Activated CD8-positive, alpha-beta memory T cell treated with anti-CD3 and anti-CD28 coated beads for 36 hours (primary cell): ENCODE results near the gene CDH4. TPM values are rescaled to one million over a fixed set of nuclear protein-coding genes. Genes with fewer than 3 reads are reported as not detected.
"Not testable (repeated sequence)": the region's sequence is repeated elsewhere in the genome, so short reads cannot be mapped to it uniquely, and the experiment has no call there.

Source experiments
- CTCF ChIA-PET: fragments of 350-600 bp; sonication (Branson Sonifier 250); formaldehyde crosslinking; loops from one replicate; lab custom pipeline; 2021; ENCODE audit warnings: antibody characterized with exemption; lab: Charles Lee
- POLR2A ChIA-PET: fragments of 350-600 bp; sonication (Branson Sonifier 250); formaldehyde crosslinking; loops from one replicate; lab custom pipeline; 2021; ENCODE audit warnings: antibody characterized with exemption; lab: Charles Lee
- total RNA-seq, 2 experiments: library from RNA; stranded (reverse); gene quantifications; one replicate each; pipeline ENCODE4 v1.2.3, GENCODE V29; 2021

CDH4 gene
- total RNA-seq, 2 experiments from 2014 or later = not detected

GRCh38 chr20:61396262-61396848 lies 144.3 kb downstream of the CDH4 start:
- CTCF ChIA-PET = no interaction called here
- POLR2A ChIA-PET = no interaction called here

GRCh38 chr20:61397146-61397545 lies 145.1 kb downstream of the CDH4 start:
- CTCF ChIA-PET = no interaction called here
- POLR2A ChIA-PET = no interaction called here

GRCh38 chr20:61397790-61398189 lies 145.7 kb downstream of the CDH4 start:
- ChIA-PET CTCF (no interaction called here), POLR2A (no interaction called here)

GRCh38 chr20:61399433-61399832 lies 147.4 kb downstream of the CDH4 start:
- CTCF ChIA-PET = no interaction called here

GRCh38 chr20:61400499-61400898 lies 148.4 kb downstream of the CDH4 start:
- ChIA-PET POLR2A (no interaction called here), CTCF (no interaction called here)

More at GRCh38 chr20:61399433-61399832, 147.4 kb downstream of the CDH4 start:
- POLR2A ChIA-PET = no interaction called here

GRCh38 chr20:61404303-61404702 lies 152.2 kb downstream of the CDH4 start:
- ChIA-PET POLR2A (no interaction called here), CTCF (no interaction called here)

- CTCF ChIA-PET = no interaction called here
- POLR2A ChIA-PET = no interaction called here
Observed at GRCh38 chr20:61405007-61405406, 152.9 kb downstream of the CDH4 start.

- CTCF ChIA-PET, POLR2A ChIA-PET: not testable (repeated sequence)
Observed at GRCh38 chr20:61406773-61407172, 154.7 kb downstream of the CDH4 start.

- ChIA-PET POLR2A (no interaction called here), CTCF (no interaction called here)
Observed at GRCh38 chr20:61407561-61407960, 155.5 kb downstream of the CDH4 start.

GRCh38 chr20:61408951-61409740 lies 157.1 kb downstream of the CDH4 start:
- ChIA-PET CTCF (no interaction called here), POLR2A (no interaction called here)

- POLR2A ChIA-PET = no interaction called here
- CTCF ChIA-PET = no interaction called here
Observed at GRCh38 chr20:61411743-61412142, 159.7 kb downstream of the CDH4 start.

GRCh38 chr20:61413752-61414151 lies 161.7 kb downstream of the CDH4 start:
- ChIA-PET POLR2A (no interaction called here), CTCF (no interaction called here)

GRCh38 chr20:61414455-61414991 lies 162.5 kb downstream of the CDH4 start:
- CTCF ChIA-PET = no interaction called here
- POLR2A ChIA-PET = no interaction called here

- ChIA-PET CTCF (no interaction called here), POLR2A (no interaction called here)
Observed at GRCh38 chr20:61416546-61416945, 164.5 kb downstream of the CDH4 start.

- ChIA-PET CTCF (no interaction called here), POLR2A (no interaction called here)
Observed at GRCh38 chr20:61417221-61417941, 165.3 kb downstream of the CDH4 start.

- CTCF ChIA-PET = no interaction called here
Observed at GRCh38 chr20:61419010-61419409, 166.9 kb downstream of the CDH4 start.

GRCh38 chr20:61419501-61419900 lies 167.4 kb downstream of the CDH4 start:
- POLR2A ChIA-PET = no interaction called here

More at GRCh38 chr20:61419010-61419409, 166.9 kb downstream of the CDH4 start:
- POLR2A ChIA-PET = no interaction called here

GRCh38 chr20:61420056-61420455 lies 168.0 kb downstream of the CDH4 start:
- ChIA-PET CTCF (no interaction called here), POLR2A (no interaction called here)

More at GRCh38 chr20:61419501-61419900, 167.4 kb downstream of the CDH4 start:
- CTCF ChIA-PET = no interaction called here

- ChIA-PET CTCF (no interaction called here), POLR2A (no interaction called here)
Observed at GRCh38 chr20:61420781-61421180, 168.7 kb downstream of the CDH4 start.
